A549 treated with GW870086 at 1 μM for 4 hours (cell line): ENCODE results near the gene EP400. TPM values are rescaled to one million over a fixed set of nuclear protein-coding genes. Genes with fewer than 3 reads are reported as not detected.

ENCODE experiments used
- total RNA-seq: library from RNA; stranded (reverse); fragments of 200-300 nt; extraction: Qiagen RNA extraction; gene quantifications from 5 replicates; pipeline ENCODE4 v1.2.3, GENCODE V29; 2022; ENCODE audit warnings: low read depth

EP400 gene
- total RNA-seq = 21.1 to 25.8 TPM (median 24.7 TPM) in 5 replicates

GRCh38 chr12:131949431-131950181 lies at the start of gene EP400:
Gene EP400, plus strand, starts transcription at chr12:131949942. Its CDS starts 10,678 bp downstream, at chr12:131960620.

GRCh38 chr12:131928711-131929580 lies 20.8 kb upstream of the EP400 start, which contains the start of gene PUS1:
Gene PUS1, plus strand, starts transcription at chr12:131929276. Its CDS starts 447 bp downstream, at chr12:131929723.

Other genes with a start within 250 kb of the EP400 start
- gene SFSWAP, start 238.9 kb upstream of the EP400 start, total RNA-seq = 23.5 to 29.5 TPM (median 28.6 TPM) in 5 replicates
- 8.1 to 15.1 TPM (median 10.6 TPM) in 5 replicates for gene MMP17, start 121.5 kb upstream of the EP400 start, total RNA-seq
- 20.6 to 30.0 TPM (median 28.0 TPM) in 5 replicates for gene ULK1, start 55.3 kb upstream of the EP400 start, total RNA-seq
- 56.4 to 77.1 TPM (median 74.4 TPM) in 5 replicates for gene PUS1, start 20.7 kb upstream of the EP400 start, total RNA-seq
- 20.3 to 30.9 TPM (median 26.2 TPM) in 5 replicates for gene DDX51, start 194.4 kb downstream of the EP400 start, total RNA-seq
- 43.3 to 60.0 TPM (median 56.6 TPM) in 5 replicates for gene NOC4L, start 194.5 kb downstream of the EP400 start, total RNA-seq